ENCODE results near the gene AAGAB.

Gene AAGAB

DNA sequence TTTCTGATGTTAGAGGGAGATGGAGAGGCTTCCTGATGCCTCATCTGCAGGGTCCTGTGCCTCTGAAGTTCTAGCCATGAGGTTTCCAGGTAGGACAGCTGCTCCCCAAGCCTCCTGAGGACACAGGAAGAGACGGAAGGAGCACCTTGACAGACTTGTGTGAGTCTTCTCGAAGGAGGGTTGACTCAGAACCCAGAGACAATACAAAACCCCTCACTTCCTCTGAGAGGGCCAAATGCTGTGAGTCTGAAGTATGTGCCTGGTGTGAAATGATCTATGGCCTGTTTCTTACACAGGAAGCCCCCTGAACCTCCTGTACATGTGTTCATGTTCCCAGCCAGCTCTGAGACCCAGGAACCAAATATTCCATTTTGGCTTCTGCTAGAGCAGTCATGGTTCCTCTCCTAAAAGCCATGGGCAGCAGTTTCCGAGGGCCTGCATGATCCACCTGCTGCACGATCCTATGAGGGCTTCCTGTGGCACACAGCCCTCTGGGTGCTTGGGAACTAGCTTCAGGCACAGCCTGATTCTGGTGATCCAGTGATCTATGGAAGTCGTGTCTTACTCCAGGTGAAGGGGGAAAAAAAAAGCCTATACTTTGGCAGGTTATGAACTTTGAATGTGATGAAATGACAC is 62.2 kb downstream of the AAGAB start:
- H3K4me1 ChIP-seq (ENCODE audit: control insufficient read depth in 1 of 2, insufficient read depth in 2 of 2, low read length in 2 of 2) = peaks cover 12 to 22% of the 10 kb centered on the region in 2 donors
- H3K27ac ChIP-seq (ENCODE audit: low read depth, low read length) = no peak overlapping the region
- no peaks in the 10 kb centered on the region for H3K27me3 ChIP-seq (ENCODE audit: control insufficient read depth in 1 of 2, insufficient read depth in 2 of 2, low read length in 2 of 2)
- no peaks in the 10 kb centered on the region for H3K9me3 ChIP-seq (ENCODE audit: control insufficient read depth in 1 of 2, low read length in 2 of 2)
- H3K36me3 ChIP-seq (ENCODE audit: control insufficient read depth in 1 of 2, insufficient read depth in 2 of 2, low read length in 2 of 2) = peaks cover 15 to 65% of the 10 kb centered on the region in 2 donors
- no peak overlapping the region for H3K4me3 ChIP-seq (ENCODE audit: low read depth in 1 of 2, low read length in 2 of 2)
- no peak overlapping the region for H3K9ac ChIP-seq (ENCODE audit: low read depth in 1 of 2, low read length in 2 of 2)

DNA sequence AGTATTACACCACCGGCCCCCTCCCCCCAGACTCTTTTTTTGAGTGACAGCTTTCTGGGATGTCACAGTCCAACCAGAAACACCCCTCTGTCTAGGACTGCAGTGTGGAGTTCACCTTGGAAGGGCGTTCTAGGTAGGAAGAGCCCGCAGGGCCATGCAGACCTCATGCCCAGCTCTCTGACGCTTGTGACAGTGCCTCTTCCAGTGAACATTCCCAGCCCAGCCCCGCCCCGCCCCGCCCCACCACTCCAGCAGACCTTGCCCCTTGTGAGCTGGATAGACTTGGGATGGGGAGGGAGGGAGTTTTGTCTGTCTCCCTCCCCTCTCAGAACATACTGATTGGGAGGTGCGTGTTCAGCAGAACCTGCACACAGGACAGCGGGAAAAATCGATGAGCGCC is 63.6 kb downstream of the AAGAB start:
- Histone ChIP-seq H3K4me3 (ENCODE audit: low read depth in 1 of 2, low read length in 2 of 2) (no peak overlapping the region), H3K9me3 (ENCODE audit: control insufficient read depth in 1 of 2, low read length in 2 of 2) (no peaks in the 10 kb centered on the region), H3K27me3 (ENCODE audit: control insufficient read depth in 1 of 2, insufficient read depth in 2 of 2, low read length in 2 of 2) (no peaks in the 10 kb centered on the region), H3K4me1 (ENCODE audit: control insufficient read depth in 1 of 2, insufficient read depth in 2 of 2, low read length in 2 of 2) (peaks cover 5 to 11% of the 10 kb centered on the region in 2 donors), H3K27ac (ENCODE audit: low read depth, low read length) (no peak overlapping the region), H3K36me3 (ENCODE audit: control insufficient read depth in 1 of 2, insufficient read depth in 2 of 2, low read length in 2 of 2) (peaks cover 16 to 75% of the 10 kb centered on the region in 2 donors), H3K9ac (ENCODE audit: low read depth in 1 of 2, low read length in 2 of 2) (no peak overlapping the region)

DNA sequence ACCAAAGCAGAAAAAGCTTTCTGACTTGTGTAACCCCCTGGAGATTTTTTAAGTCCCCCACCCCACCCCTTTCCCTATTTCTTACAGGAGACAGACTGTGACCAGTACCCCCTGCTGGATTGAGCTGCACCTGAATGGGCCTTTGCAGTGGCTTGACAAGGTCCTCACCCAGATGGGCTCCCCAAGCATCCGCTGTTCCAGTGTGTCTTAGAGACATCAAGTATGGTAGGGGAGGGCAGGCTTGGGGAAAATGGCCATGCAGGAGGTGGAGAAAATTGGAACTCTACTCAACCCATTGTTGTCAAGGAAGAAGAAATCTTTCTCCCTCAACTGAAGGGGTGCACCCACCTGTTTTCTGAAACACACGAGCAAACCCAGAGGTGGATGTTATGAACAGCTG is 64.1 kb downstream of the AAGAB start:
- Histone ChIP-seq H3K9ac (ENCODE audit: low read depth in 1 of 2, low read length in 2 of 2) (no peak overlapping the region), H3K36me3 (ENCODE audit: control insufficient read depth in 1 of 2, insufficient read depth in 2 of 2, low read length in 2 of 2) (peaks cover 16 to 78% of the 10 kb centered on the region in 2 donors), H3K4me1 (ENCODE audit: control insufficient read depth in 1 of 2, insufficient read depth in 2 of 2, low read length in 2 of 2) (peaks cover 8 to 11% of the 10 kb centered on the region in 2 donors), H3K27ac (ENCODE audit: low read depth, low read length) (no peak overlapping the region), H3K27me3 (ENCODE audit: control insufficient read depth in 1 of 2, insufficient read depth in 2 of 2, low read length in 2 of 2) (no peaks in the 10 kb centered on the region), H3K4me3 (ENCODE audit: low read depth in 1 of 2, low read length in 2 of 2) (no peak overlapping the region), H3K9me3 (ENCODE audit: control insufficient read depth in 1 of 2, low read length in 2 of 2) (no peaks in the 10 kb centered on the region)

DNA sequence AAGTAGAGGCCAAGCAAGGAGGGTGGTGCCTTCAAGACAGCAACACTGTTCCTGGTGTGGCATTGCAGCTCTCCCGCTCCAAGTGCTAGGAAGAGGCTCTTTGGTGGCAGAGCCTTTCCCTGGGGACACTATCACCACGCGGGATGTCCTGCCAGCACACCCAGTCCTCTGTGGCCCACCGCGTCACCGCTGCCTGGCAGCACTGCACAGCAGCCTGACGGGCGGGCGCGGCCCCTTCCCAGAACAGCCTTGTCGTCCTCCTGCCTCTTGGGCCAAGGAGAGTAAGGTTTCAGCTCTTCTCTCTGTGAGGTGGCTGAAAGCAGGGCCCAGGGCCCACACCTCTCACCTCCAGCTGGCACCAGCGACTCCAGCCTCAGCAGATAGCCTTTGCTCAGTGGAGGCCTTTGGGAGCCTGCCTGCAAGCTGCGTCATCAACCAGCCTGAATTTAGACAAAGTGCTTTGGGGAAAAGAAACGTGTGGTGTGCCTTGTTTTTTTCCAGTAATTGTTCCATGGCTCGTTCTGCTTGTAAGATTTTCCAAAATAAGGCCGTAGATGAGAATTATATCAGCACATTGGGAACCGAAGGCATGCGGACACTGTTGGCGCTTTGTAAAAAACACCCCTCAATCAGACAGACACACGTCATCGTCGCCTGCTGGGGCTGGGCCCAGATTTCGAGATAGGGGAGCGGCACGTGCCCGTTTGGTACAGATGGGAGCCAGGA is 65.0 kb downstream of the AAGAB start:
- Histone ChIP-seq H3K4me3 (ENCODE audit: low read depth in 1 of 2, low read length in 2 of 2) (no peak overlapping the region), H3K27ac (ENCODE audit: low read depth, low read length) (no peak overlapping the region), H3K9me3 (ENCODE audit: control insufficient read depth in 1 of 2, low read length in 2 of 2) (no peaks in the 10 kb centered on the region), H3K4me1 (ENCODE audit: control insufficient read depth in 1 of 2, insufficient read depth in 2 of 2, low read length in 2 of 2) (peaks cover 8 to 11% of the 10 kb centered on the region in 2 donors), H3K36me3 (ENCODE audit: control insufficient read depth in 1 of 2, insufficient read depth in 2 of 2, low read length in 2 of 2) (peaks cover 20 to 84% of the 10 kb centered on the region in 2 donors), H3K9ac (ENCODE audit: low read depth in 1 of 2, low read length in 2 of 2) (no peak overlapping the region), H3K27me3 (ENCODE audit: control insufficient read depth in 1 of 2, insufficient read depth in 2 of 2, low read length in 2 of 2) (no peaks in the 10 kb centered on the region)

DNA sequence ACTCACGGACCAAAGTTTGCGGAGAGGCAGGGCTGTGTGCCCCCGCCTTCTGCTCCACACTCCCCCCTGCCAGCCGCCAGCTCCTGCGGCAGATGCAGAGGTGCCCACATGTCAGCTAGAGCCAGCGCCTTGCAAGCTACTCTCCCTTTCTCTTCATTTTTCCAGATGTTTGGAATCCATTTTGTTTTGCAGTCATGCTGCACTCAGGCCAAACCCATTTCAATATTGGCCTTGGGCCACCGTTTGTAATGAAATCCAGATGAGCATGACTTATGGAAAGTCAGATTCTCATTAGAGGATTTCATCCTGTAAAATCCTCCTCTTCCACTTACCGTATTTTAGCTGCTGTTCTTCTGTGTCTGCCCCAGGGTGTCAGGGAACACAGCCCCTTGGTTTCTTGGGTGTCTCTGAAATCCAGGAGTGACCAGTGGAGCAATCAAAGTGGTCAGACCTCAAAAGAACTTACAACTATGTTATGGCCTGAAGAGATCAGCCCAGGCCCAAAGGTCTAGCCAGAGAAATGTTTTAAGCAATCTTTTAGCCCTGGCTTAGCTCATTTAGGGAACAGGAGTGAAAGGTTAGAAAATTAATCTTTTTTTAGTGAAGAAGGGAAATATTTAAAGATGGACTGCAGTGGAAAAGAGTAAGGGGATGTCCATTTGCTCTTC is 65.8 kb downstream of the AAGAB start:
- peaks cover 8 to 11% of the 10 kb centered on the region in 2 donors for H3K4me1 ChIP-seq (ENCODE audit: control insufficient read depth in 1 of 2, insufficient read depth in 2 of 2, low read length in 2 of 2)
- no peaks in the 10 kb centered on the region for H3K27me3 ChIP-seq (ENCODE audit: control insufficient read depth in 1 of 2, insufficient read depth in 2 of 2, low read length in 2 of 2)
- no peak overlapping the region for H3K27ac ChIP-seq (ENCODE audit: low read depth, low read length)
- peaks cover 23 to 85% of the 10 kb centered on the region in 2 donors for H3K36me3 ChIP-seq (ENCODE audit: control insufficient read depth in 1 of 2, insufficient read depth in 2 of 2, low read length in 2 of 2)
- no peaks in the 10 kb centered on the region for H3K9me3 ChIP-seq (ENCODE audit: control insufficient read depth in 1 of 2, low read length in 2 of 2)
- no peak overlapping the region for H3K4me3 ChIP-seq (ENCODE audit: low read depth in 1 of 2, low read length in 2 of 2)
- H3K9ac ChIP-seq (ENCODE audit: low read depth in 1 of 2, low read length in 2 of 2) = no peak overlapping the region

DNA sequence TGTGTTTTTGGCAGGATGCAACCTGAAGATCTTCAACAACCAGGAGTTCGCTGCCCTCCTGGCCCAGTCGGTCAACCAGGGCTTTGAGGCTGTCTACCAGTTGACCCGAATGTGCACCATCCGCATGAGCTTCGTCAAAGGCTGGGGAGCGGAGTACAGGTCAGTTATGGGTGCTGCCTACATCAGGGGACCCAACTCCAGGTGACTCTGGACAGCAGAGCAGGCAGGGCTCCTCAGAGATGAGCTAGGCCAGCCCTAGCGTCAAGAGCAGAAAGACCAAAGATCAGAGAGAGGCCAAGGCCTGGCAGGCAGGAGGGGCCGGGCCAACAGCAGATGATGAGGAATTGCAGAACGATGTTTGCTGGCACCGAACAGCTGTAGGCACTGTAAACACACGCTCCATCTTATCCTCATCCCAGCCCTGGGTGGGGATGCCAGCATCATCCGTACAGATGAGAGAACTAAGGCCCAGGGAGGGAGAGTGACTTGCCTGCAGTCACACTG is 67.1 kb downstream of the AAGAB start:
- Histone ChIP-seq H3K9me3 (ENCODE audit: control insufficient read depth in 1 of 2, low read length in 2 of 2) (no peaks in the 10 kb centered on the region), H3K36me3 (ENCODE audit: control insufficient read depth in 1 of 2, insufficient read depth in 2 of 2, low read length in 2 of 2) (peaks cover 26 to 81% of the 10 kb centered on the region in 2 donors), H3K4me1 (ENCODE audit: control insufficient read depth in 1 of 2, insufficient read depth in 2 of 2, low read length in 2 of 2) (peaks cover 8 to 11% of the 10 kb centered on the region in 2 donors), H3K4me3 (ENCODE audit: low read depth in 1 of 2, low read length in 2 of 2) (no peak overlapping the region), H3K27ac (ENCODE audit: low read depth, low read length) (no peak overlapping the region), H3K27me3 (ENCODE audit: control insufficient read depth in 1 of 2, insufficient read depth in 2 of 2, low read length in 2 of 2) (no peaks in the 10 kb centered on the region), H3K9ac (ENCODE audit: low read depth in 1 of 2, low read length in 2 of 2) (no peak overlapping the region)

DNA sequence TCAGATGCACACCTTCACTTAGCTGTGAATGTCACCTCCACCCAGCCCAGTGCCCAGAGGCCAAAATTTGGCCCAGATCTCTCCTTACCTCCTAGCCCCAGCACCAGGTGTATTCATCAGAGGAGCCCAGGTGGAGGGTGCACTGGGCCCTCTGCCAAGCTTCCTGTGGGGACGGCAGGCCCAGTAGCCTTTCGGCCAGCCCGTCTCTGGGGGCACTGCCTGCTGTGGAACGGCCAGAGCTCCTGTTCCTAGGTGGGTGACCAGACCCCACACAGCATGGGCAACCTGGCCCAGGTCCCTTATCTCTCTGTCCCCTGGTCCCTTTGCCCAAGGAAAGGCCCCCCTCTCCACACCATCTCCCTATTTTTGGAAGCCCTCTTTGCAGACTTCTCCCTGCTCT is 67.8 kb downstream of the AAGAB start:
- H3K27ac ChIP-seq (ENCODE audit: low read depth, low read length) = no peak overlapping the region
- peaks cover 8 to 11% of the 10 kb centered on the region in 2 donors for H3K4me1 ChIP-seq (ENCODE audit: control insufficient read depth in 1 of 2, insufficient read depth in 2 of 2, low read length in 2 of 2)
- no peak overlapping the region for H3K9ac ChIP-seq (ENCODE audit: low read depth in 1 of 2, low read length in 2 of 2)
- no peaks in the 10 kb centered on the region for H3K9me3 ChIP-seq (ENCODE audit: control insufficient read depth in 1 of 2, low read length in 2 of 2)
- H3K4me3 ChIP-seq (ENCODE audit: low read depth in 1 of 2, low read length in 2 of 2) = no peak overlapping the region
- peaks cover 26 to 75% of the 10 kb centered on the region in 2 donors for H3K36me3 ChIP-seq (ENCODE audit: control insufficient read depth in 1 of 2, insufficient read depth in 2 of 2, low read length in 2 of 2)
- no peaks in the 10 kb centered on the region for H3K27me3 ChIP-seq (ENCODE audit: control insufficient read depth in 1 of 2, insufficient read depth in 2 of 2, low read length in 2 of 2)

DNA sequence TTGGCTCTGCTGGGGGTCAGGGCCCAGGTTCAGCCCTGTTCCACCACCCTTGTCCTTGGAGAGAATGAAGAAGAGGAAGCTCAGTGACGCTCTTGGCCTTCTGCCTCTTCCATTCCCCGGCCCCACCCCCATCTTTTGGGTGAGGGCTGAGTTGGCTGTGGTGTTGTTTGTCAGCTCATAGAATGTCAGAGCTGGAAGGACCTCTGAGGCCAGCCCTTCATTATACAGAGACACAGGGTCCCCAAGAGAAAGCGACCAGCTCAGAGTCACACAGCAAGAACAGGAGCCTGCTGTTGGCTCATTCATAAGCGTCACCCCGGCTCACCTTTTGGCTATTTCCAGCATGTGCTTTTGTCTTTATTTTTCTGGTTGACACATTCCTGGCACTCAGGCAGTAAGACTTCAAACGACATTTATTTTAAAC is 68.2 kb downstream of the AAGAB start:
- H3K9me3 ChIP-seq (ENCODE audit: control insufficient read depth in 1 of 2, low read length in 2 of 2) = no peaks in the 10 kb centered on the region
- H3K4me3 ChIP-seq (ENCODE audit: low read depth in 1 of 2, low read length in 2 of 2) = no peak overlapping the region
- H3K27ac ChIP-seq (ENCODE audit: low read depth, low read length) = no peak overlapping the region
- no peaks in the 10 kb centered on the region for H3K27me3 ChIP-seq (ENCODE audit: control insufficient read depth in 1 of 2, insufficient read depth in 2 of 2, low read length in 2 of 2)
- H3K36me3 ChIP-seq (ENCODE audit: control insufficient read depth in 1 of 2, insufficient read depth in 2 of 2, low read length in 2 of 2) = peaks cover 23 to 72% of the 10 kb centered on the region in 2 donors
- no peak overlapping the region for H3K9ac ChIP-seq (ENCODE audit: low read depth in 1 of 2, low read length in 2 of 2)
- H3K4me1 ChIP-seq (ENCODE audit: control insufficient read depth in 1 of 2, insufficient read depth in 2 of 2, low read length in 2 of 2) = peaks cover 8 to 10% of the 10 kb centered on the region in 2 donors

DNA sequence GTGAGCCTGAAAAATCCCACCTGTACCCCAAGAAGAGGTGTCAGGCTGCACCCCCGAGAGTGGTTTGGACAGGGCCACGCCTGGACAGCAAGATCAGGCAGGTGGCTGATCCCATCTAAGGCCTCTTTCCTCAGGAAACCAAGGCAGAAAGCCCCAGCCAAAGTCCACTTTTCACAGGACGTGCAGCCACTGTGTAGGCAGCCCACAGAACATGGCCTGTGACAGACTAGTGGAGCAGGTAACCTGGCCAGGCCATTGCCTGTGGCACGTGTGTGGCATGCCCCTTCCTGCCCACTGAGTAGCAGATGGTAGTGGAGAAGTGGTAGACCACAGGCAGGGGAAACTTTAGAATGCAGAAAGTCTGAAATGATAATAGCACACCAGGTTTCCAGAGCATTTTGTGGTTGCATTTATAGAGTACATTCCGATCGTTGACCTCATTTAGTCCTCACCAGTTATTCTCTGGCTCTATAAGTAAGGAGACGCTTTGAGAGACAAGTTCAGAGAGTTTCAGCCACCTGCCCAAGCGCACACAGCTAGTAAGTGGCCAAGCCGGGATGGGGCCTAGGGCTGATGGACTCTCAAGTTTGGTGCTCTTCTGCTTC is 68.7 kb downstream of the AAGAB start:
- peaks cover 7 to 8% of the 10 kb centered on the region in 2 donors for H3K4me1 ChIP-seq (ENCODE audit: control insufficient read depth in 1 of 2, insufficient read depth in 2 of 2, low read length in 2 of 2)
- no peaks in the 10 kb centered on the region for H3K27me3 ChIP-seq (ENCODE audit: control insufficient read depth in 1 of 2, insufficient read depth in 2 of 2, low read length in 2 of 2)

More for the DNA sequence above, 68.7 kb downstream of the AAGAB start:
- no peak overlapping the region for H3K27ac ChIP-seq (ENCODE audit: low read depth, low read length)
- H3K9ac ChIP-seq (ENCODE audit: low read depth in 1 of 2, low read length in 2 of 2) = no peak overlapping the region
- no peaks in the 10 kb centered on the region for H3K9me3 ChIP-seq (ENCODE audit: control insufficient read depth in 1 of 2, low read length in 2 of 2)
- no peak overlapping the region for H3K4me3 ChIP-seq (ENCODE audit: low read depth in 1 of 2, low read length in 2 of 2)
- peaks cover 20 to 72% of the 10 kb centered on the region in 2 donors for H3K36me3 ChIP-seq (ENCODE audit: control insufficient read depth in 1 of 2, insufficient read depth in 2 of 2, low read length in 2 of 2)

Measured in duodenal mucosa (tissue), 2 donors.